Dendritic cell treated with granulocyte-macrophage colony-stimulating factor and Interleukin-4, amounts not matched to agents 40 ng/mL and 50 ng/mL, for 4 days (primary cell): ENCODE measurements around the gene NPY.
"Not testable (repeated sequence)": the region's sequence is repeated elsewhere in the genome, so short reads cannot be mapped to it uniquely, and the experiment has no call there.

Experiments
- H3K27ac Mint-ChIP-seq: one replicate; pipeline ENCODE4 v1.8.0; 2022; ENCODE audit warnings: mild to moderate bottlenecking, mixed read lengths
- H3K27me3 Mint-ChIP-seq: one replicate; pipeline ENCODE4 v1.8.0; 2022; ENCODE audit warnings: mild to moderate bottlenecking, mixed read lengths
- H3K36me3 Mint-ChIP-seq: one replicate; pipeline ENCODE4 v1.8.0; 2022; ENCODE audit warnings: low read depth, mixed read lengths
- H3K4me1 Mint-ChIP-seq: one replicate; pipeline ENCODE4 v1.8.0; 2022; ENCODE audit warnings: low read depth, mixed read lengths
- H3K4me3 Mint-ChIP-seq: one replicate; pipeline ENCODE4 v1.8.0; 2022; ENCODE audit warnings: mild to moderate bottlenecking, moderate library complexity, mixed read lengths
- H3K9me3 Mint-ChIP-seq: one replicate; pipeline ENCODE4 v1.8.0; 2022; ENCODE audit warnings: mixed read lengths
- intact Hi-C: fragments of 100-400 bp; cut with micrococcal nuclease; formaldehyde crosslinking; loops from one replicate; pipeline ENCODE4 v1.15.0; 2022

The NPY gene

DNA sequence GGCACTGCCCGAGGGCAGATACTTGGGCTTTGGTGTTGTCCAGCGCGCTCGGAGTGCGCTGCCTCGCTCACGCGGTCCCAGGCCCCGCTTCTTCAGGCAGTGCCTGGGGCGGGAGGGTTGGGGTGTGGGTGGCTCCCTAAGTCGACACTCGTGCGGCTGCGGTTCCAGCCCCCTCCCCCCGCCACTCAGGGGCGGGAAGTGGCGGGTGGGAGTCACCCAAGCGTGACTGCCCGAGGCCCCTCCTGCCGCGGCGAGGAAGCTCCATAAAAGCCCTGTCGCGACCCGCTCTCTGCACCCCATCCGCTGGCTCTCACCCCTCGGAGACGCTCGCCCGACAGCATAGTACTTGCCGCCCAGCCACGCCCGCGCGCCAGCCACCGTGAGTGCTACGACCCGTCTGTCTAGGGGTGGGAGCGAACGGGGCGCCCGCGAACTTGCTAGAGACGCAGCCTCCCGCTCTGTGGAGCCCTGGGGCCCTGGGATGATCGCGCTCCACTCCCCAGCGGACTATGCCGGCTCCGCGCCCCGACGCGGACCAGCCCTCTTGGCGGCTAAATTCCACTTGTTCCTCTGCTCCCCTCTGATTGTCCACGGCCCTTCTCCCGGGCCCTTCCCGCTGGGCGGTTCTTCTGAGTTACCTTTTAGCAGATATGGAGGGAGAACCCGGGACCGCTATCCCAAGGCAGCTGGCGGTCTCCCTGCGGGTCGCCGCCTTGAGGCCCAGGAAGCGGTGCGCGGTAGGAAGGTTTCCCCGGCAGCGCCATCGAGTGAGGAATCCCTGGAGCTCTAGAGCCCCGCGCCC, at the start of gene NPY:
NPY (plus strand) TSS at position 294 of the 802 bp plus-strand sequence. CDS start 1,051 bp downstream, outside the sequence.
- peaks cover 36% of the 10 kb centered on the region for H3K27me3 Mint-ChIP-seq
- intact Hi-C loops: no loop called here
- no peak within 1 kb of the TSS for H3K27ac Mint-ChIP-seq
- no peaks in the 10 kb centered on the region for H3K9me3 Mint-ChIP-seq
- no peak within 1 kb of the TSS for H3K4me3 Mint-ChIP-seq
- H3K4me1 Mint-ChIP-seq: peaks cover 12% of the 10 kb centered on the region
- no peaks in the 10 kb centered on the region for H3K36me3 Mint-ChIP-seq

DNA sequence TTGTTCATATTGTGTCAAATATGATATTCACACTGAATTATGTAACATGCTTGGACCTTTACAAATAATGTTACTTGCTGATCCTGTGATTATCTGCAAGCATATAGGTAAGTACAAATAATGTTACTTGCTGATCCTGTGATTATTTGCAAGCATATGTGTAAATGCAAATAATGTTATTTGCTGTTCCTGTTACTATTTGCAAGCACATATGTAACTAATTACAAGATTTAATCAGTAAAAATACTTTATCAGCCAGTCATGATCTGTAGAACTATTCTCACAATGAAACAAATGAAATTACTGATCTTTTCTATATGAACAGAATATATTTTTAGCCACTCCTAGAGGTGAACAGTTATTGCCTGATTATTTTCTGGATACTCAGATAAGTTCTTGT, 44.7 kb upstream of the NPY start:
- H3K9me3 Mint-ChIP-seq: no peaks in the 10 kb centered on the region
- H3K27ac Mint-ChIP-seq: no peak overlapping the region
- H3K36me3 Mint-ChIP-seq: no peaks in the 10 kb centered on the region
- H3K4me1 Mint-ChIP-seq: no peaks in the 10 kb centered on the region
- intact Hi-C loops: no loop called here
- H3K4me3 Mint-ChIP-seq: no peak overlapping the region
- H3K27me3 Mint-ChIP-seq: peaks cover 4% of the 10 kb centered on the region

DNA sequence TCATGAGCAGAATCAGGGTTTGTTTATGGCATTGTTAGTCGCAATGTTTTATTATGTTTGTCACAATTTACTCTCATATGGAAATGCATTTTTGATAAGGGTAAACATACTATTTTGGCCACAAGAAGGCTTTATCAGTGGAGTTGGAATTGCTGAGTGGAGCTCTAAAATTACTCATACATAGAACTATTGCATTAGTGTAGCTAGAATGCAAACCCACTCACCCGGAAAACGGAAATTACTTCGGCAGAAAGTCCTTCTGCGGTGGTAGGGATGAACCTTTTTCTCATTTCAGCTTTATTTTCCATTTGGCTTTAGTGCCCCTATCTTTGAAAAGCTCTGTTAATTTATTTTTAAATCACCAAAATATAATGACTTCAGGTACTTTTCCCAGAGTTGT, 42.8 kb upstream of the NPY start:
- no peaks in the 10 kb centered on the region for H3K4me1 Mint-ChIP-seq
- H3K4me3 Mint-ChIP-seq: no peak overlapping the region
- H3K27ac Mint-ChIP-seq: no peak overlapping the region
- no peaks in the 10 kb centered on the region for H3K9me3 Mint-ChIP-seq
- intact Hi-C loops: no loop called here
- H3K27me3 Mint-ChIP-seq: peaks cover 4% of the 10 kb centered on the region
- no peaks in the 10 kb centered on the region for H3K36me3 Mint-ChIP-seq

DNA sequence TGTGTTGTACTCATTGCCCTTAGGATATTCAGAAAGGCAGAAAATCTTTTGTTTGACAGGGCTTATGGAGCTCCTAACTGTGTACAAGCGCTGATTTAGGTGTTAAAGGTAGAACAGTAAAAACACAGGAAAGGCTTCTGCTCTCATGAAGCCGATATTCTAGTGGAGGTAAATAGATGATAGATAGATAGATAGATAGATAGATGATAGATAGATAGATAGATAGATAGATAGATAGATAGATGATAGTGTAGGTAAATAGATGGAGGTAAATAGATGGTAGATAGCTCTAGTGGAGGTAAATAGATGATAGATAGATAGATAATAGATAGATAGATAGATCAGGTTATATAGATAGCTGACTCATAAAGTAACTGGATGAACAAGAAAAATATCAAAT, 39.4 kb upstream of the NPY start:
- H3K4me1 Mint-ChIP-seq: no peaks in the 10 kb centered on the region
- H3K4me3 Mint-ChIP-seq: no peak overlapping the region
- H3K27me3 Mint-ChIP-seq: peaks cover 4% of the 10 kb centered on the region
- H3K9me3 Mint-ChIP-seq: peaks cover 15% of the 10 kb centered on the region
- H3K27ac Mint-ChIP-seq: no peak overlapping the region
- no peaks in the 10 kb centered on the region for H3K36me3 Mint-ChIP-seq
- intact Hi-C loops: no loop called here

DNA sequence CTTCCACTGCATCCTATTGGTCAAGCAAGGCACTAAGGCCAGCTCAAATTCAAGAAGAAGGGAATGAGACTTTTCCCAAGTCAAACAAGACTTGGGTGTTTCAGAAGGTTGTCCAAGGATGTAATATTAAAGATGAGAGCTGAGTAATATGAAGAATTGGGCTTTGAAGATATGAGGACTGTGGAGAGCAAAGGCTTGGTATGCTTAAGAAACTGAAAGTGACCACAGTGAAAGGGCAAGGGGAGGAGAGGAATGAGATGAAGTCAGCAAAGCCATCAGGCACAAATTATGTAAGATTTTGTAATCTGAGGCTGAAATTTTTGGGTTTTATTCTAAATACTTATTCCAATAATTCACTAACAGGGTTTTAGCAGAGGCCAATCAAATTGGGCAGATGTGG, 38.6 kb upstream of the NPY start:
- peaks cover 16% of the 10 kb centered on the region for H3K9me3 Mint-ChIP-seq
- no peaks in the 10 kb centered on the region for H3K4me1 Mint-ChIP-seq
- H3K4me3 Mint-ChIP-seq: no peak overlapping the region
- no peak overlapping the region for H3K27ac Mint-ChIP-seq
- H3K27me3 Mint-ChIP-seq: peaks cover 4% of the 10 kb centered on the region
- intact Hi-C loops: no loop called here
- no peaks in the 10 kb centered on the region for H3K36me3 Mint-ChIP-seq

DNA sequence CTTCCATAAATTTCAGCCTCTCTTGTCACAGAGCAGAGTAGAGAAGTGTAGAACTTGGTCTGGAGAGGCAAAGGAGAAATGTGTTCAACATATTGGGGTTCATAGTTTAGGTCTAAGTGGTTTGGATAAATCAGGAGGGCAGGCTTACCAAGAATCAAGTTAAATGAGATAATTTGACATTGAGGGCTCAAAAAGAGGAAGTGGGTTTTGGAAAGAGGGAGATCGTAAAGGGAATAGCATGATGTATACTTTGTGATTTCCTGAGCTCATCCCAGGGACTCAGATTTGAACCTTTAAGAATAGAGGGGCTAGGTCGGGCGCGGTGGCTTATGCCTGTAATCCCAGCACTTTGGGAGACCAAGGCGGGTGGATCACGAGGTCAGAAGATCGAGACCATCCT, 34.7 kb upstream of the NPY start:
- Mint-ChIP-seq H3K4me3 (no peak overlapping the region), H3K9me3 (peaks cover 38% of the 10 kb centered on the region), H3K27ac (no peak overlapping the region), H3K27me3 (no peaks in the 10 kb centered on the region), H3K36me3 (no peaks in the 10 kb centered on the region), H3K4me1 (no peaks in the 10 kb centered on the region)
- intact Hi-C loops: no loop called here

DNA sequence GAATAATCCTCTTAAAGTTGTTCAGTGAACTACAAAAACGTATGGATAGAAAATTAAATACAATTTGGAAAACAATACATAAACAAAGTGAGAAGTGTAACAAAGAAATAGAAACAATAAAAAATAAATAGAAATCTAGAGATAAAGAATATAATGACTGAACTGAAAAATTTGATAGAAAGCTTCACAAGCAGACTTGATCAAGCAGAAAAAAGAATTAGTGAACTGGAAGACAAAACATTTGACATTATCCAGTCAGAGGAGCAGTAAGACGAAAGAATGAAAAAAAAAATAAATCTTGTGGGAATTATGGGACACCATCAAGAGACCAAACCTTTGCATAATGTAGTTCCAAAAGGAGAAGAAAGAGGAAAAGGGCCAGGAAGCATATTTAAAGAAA, 32.4 kb upstream of the NPY start:
- peaks cover 1% of the 10 kb centered on the region for H3K27me3 Mint-ChIP-seq
- H3K36me3 Mint-ChIP-seq: no peaks in the 10 kb centered on the region
- no peak overlapping the region for H3K27ac Mint-ChIP-seq
- H3K9me3 Mint-ChIP-seq: peaks cover 38% of the 10 kb centered on the region
- H3K4me1 Mint-ChIP-seq: peaks cover 11% of the 10 kb centered on the region
- intact Hi-C loops: no loop called here
- no peak overlapping the region for H3K4me3 Mint-ChIP-seq

DNA sequence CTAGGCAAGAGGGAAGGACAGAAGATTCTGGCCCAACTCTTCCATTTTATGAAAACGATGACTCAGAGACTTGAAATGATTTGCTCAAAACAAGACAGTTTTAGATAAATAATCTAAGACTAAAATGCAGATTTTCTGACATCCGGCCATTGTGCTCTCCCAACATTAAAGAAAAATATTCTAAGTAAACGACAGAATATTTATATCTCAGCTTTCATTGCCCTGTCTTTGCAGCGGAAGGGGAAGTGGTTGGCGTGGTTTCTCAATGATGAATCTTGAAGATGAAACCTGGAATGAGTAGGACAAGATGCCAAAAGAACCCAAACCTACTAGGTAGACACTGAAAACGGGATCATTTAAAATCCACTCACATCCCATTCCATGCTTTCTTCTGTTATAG, 28.9 kb upstream of the NPY start:
- H3K9me3 Mint-ChIP-seq: peaks cover 22% of the 10 kb centered on the region
- H3K4me1 Mint-ChIP-seq: peaks cover 11% of the 10 kb centered on the region
- peaks cover 1% of the 10 kb centered on the region for H3K27me3 Mint-ChIP-seq
- no peaks in the 10 kb centered on the region for H3K36me3 Mint-ChIP-seq
- intact Hi-C loops: no loop called here
- no peak overlapping the region for H3K27ac Mint-ChIP-seq
- H3K4me3 Mint-ChIP-seq: no peak overlapping the region

DNA sequence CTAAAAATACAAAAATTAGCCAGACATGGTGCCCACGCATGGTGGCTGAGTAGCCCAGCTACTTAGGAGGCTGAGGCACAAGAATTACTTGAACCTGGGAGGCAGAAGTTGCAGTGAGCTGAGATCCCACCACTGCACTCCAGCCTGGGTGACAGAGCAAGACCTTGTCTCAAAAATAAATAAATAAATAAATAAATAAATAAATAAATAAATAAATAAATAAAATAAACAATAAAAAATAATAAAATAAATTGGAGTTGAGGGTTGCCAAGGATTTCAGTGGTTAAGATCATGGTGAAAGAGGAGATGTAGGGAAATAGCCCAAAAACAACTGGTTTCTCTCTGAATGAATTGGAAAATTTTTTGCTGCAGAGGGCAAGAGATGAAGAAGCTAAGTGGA, 25.7 kb upstream of the NPY start:
- peaks cover 11% of the 10 kb centered on the region for H3K4me1 Mint-ChIP-seq
- H3K27me3 Mint-ChIP-seq, intact Hi-C loops, H3K9me3 Mint-ChIP-seq, H3K36me3 Mint-ChIP-seq, H3K4me3 Mint-ChIP-seq, H3K27ac Mint-ChIP-seq: not testable (repeated sequence)

DNA sequence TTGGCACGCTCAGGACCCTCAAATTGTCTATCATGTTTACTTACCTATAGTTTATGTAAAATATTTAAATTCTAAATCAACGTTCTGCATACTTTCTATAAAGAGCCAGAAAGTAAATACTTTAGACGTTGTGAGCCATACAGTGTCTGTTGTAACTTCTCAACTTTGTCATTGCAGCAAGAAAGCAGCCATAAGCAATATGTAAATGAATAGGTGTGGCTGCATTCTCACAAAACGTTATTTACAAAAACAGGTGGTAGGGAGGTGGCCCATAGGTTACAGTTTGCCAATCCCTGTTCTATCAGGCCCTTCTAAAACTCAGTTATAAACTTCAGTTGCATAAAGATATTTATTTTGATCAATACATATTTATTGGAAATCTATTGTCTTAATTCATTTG, 12.1 kb upstream of the NPY start:
- Mint-ChIP-seq H3K9me3 (no peaks in the 10 kb centered on the region), H3K4me3 (no peak overlapping the region), H3K27me3 (no peaks in the 10 kb centered on the region), H3K27ac (no peak overlapping the region), H3K4me1 (no peaks in the 10 kb centered on the region), H3K36me3 (no peaks in the 10 kb centered on the region)
- intact Hi-C loops: no loop called here

DNA sequence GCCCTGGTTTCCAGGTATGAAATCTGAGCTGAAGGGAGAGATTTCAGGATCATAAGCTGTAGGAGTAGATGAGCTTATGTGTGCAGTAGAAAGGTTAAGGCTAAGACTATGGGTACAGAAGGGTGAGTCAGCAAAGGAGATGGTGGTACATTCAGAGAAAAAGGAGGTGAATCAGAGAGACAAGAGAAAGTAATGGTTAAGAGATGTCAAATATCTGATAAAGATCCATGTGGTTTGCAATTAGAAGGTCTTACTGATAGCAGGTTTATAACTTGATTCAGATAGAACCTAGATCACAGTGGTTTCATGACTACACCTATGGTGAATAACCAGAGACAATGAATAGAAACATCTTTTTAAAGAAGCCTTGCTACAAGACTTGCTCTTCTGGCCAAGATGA, 4.5 kb upstream of the NPY start:
- Mint-ChIP-seq H3K4me1 (peaks cover 6% of the 10 kb centered on the region), H3K27ac (no peak overlapping the region), H3K4me3 (no peak overlapping the region), H3K9me3 (no peaks in the 10 kb centered on the region), H3K36me3 (no peaks in the 10 kb centered on the region), H3K27me3 (peaks cover 18% of the 10 kb centered on the region)
- intact Hi-C loops: no loop called here

DNA sequence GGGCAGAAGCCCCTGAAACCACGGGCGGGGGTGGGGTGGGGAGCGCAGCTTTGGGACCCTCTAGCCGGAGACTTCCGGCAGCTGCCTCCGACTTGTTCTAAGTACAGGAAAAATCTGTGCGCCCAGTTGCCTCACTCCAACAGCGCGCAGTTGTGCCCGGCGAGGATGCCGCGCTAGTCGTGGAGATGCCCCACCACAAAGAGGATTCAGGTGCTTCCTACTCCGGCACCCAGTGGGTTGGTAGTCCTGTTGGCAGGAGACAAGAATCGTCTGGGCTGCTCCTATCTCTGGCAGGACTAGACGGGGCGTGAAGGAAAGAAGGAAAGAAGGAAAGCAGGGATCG, 465 bp upstream of the NPY start:
- Mint-ChIP-seq H3K27ac (no peak overlapping the region), H3K27me3 (peaks cover 36% of the 10 kb centered on the region), H3K4me3 (no peak overlapping the region), H3K4me1 (peaks cover 12% of the 10 kb centered on the region), H3K9me3 (no peaks in the 10 kb centered on the region), H3K36me3 (no peaks in the 10 kb centered on the region)
- intact Hi-C loops: no loop called here

DNA sequence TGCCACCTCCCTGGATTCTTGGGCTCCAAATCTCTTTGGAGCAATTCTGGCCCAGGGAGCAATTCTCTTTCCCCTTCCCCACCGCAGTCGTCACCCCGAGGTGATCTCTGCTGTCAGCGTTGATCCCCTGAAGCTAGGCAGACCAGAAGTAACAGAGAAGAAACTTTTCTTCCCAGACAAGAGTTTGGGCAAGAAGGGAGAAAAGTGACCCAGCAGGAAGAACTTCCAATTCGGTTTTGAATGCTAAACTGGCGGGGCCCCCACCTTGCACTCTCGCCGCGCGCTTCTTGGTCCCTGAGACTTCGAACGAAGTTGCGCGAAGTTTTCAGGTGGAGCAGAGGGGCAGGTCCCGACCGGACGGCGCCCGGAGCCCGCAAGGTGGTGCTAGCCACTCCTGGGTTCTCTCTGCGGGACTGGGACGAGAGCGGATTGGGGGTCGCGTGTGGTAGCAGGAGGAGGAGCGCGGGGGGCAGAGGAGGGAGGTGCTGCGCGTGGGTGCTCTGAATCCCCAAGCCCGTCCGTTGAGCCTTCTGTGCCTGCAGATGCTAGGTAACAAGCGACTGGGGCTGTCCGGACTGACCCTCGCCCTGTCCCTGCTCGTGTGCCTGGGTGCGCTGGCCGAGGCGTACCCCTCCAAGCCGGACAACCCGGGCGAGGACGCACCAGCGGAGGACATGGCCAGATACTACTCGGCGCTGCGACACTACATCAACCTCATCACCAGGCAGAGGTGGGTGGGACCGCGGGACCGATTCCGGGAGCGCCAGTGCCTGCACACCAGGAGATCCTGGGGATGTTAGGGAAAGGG, 913 bp downstream of the NPY start:
- H3K27me3 Mint-ChIP-seq: peaks cover 40% of the 10 kb centered on the region
- intact Hi-C loops: no loop called here
- H3K4me3 Mint-ChIP-seq: no peak overlapping the region
- H3K36me3 Mint-ChIP-seq: no peaks in the 10 kb centered on the region
- H3K27ac Mint-ChIP-seq: no peak overlapping the region
- no peaks in the 10 kb centered on the region for H3K9me3 Mint-ChIP-seq
- peaks cover 12% of the 10 kb centered on the region for H3K4me1 Mint-ChIP-seq

DNA sequence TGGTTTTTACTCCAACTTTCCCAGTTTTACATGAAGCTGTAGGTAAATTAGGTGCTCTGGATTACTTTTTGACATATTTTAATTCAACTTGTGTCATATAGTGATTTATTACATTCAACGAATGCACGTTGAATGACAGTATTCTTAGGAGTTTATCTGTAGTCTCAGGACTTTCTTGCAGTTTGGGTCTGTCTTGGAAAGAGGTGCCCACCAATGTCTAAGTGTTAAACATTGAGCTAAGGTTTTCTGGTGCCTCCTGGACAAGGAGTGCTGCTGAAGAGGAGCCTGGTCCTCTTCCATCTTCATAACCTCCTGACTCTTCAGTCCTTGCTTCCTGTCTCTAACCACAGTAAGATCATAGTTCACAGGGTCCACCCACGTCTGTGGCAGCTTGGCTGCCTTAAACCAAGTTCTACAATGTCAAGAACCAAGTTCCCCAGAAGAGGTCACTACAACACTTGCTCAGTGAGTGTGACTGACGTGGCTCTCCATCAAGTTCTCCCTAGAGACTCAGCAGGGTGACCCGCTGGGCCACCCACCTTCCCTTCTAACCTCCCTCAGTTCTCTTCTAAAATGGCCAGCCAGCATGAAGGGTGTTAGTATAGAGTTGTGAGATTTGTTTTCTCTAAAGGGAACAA, 6.1 kb downstream of the NPY start:
- intact Hi-C loops: loop anchor here (1.0 kb wide), 1 partner anchor 375 kb away; no protein-coding TSS in a partner anchor
- H3K36me3 Mint-ChIP-seq: no peaks in the 10 kb centered on the region
- H3K9me3 Mint-ChIP-seq: no peaks in the 10 kb centered on the region
- H3K4me3 Mint-ChIP-seq: no peak overlapping the region
- H3K27me3 Mint-ChIP-seq: peaks cover 24% of the 10 kb centered on the region
- H3K27ac Mint-ChIP-seq: no peak overlapping the region
- H3K4me1 Mint-ChIP-seq: peaks cover 5% of the 10 kb centered on the region
